ENCODE results near the gene VAV3.

DNA sequence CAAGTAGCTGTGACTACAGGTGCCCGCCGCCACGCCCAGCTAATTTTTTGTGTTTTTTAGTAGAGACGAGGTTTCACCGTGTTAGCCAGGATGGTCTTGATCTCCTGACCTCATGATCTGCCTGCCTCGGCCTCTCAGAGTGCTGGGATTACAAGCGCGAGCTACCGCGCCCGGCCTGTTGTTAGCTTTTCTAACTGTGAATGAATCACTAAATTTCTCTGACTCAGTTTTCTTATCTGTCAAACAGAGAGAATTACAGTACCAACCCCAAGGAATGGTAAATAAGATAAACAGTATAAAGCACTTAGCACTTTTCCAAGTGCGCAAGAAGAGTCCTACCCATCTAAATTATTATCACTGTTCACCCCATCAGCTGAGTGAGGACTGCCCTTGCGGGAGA is 193.6 kb downstream of the VAV3 start:
- TF ChIP-seq, protein P1, sequence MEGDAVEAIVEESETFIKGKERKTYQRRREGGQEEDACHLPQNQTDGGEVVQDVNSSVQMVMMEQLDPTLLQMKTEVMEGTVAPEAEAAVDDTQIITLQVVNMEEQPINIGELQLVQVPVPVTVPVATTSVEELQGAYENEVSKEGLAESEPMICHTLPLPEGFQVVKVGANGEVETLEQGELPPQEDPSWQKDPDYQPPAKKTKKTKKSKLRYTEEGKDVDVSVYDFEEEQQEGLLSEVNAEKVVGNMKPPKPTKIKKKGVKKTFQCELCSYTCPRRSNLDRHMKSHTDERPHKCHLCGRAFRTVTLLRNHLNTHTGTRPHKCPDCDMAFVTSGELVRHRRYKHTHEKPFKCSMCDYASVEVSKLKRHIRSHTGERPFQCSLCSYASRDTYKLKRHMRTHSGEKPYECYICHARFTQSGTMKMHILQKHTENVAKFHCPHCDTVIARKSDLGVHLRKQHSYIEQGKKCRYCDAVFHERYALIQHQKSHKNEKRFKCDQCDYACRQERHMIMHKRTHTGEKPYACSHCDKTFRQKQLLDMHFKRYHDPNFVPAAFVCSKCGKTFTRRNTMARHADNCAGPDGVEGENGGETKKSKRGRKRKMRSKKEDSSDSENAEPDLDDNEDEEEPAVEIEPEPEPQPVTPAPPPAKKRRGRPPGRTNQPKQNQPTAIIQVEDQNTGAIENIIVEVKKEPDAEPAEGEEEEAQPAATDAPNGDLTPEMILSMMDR (IDR thresholded peaks at IDR 0.05): no peak
- TF ChIP-seq POLR2A (IDR thresholded peaks at IDR 0.05): no peak
